ENCODE results near the gene TSPY3.
"Not testable (repeated sequence)": the region's sequence is repeated elsewhere in the genome, so short reads cannot be mapped to it uniquely, and the experiment has no call there.

DNA sequence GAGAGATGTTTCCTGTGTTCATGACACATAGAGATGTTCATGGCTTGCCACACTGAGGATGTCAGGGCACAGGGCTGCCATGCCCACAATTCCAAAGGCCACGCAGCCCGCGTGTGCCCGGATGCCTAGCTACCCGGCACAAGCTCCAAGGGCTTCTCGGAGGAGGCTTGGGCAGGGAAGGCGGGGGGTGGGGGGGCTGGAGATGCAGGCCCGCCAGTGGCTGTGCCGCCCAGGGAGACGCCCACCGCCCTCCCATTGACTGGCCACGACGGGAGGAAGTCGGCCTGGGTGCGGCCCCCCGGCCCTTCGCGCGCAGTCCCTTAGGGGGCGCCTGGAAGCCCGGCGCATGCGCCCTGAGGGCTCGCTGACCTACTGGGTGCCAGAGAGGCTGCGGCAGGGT is 40.7 kb upstream of the TSPY3 start, which contains the start of gene TSPY8:
- not testable (repeated sequence) for TF ChIP-seq POLR2A, CTCF (IDR thresholded peaks at IDR 0.05)
